Skin of body (tissue), 2 donors: ENCODE measurements around the gene NSRP1. TPM values are rescaled to one million over a fixed set of nuclear protein-coding genes. Genes with fewer than 3 reads are reported as not detected.
"Not testable (repeated sequence)": the region's sequence is repeated elsewhere in the genome, so short reads cannot be mapped to it uniquely, and the experiment has no call there.

ENCODE experiments used
- DNase-seq: peaks from one replicate; lab custom pipeline; 2025; lab: John Stamatoyannopoulos, UW
- total RNA-seq: library from RNA; depleted of rRNA; stranded (reverse); fragments of >200 nt; gene quantifications from one replicate; pipeline ENCODE4 v1.2.3, GENCODE V29; 2014

Gene NSRP1
- total RNA-seq, 1 donor from 2014 or later: 17.0 TPM

DNA sequence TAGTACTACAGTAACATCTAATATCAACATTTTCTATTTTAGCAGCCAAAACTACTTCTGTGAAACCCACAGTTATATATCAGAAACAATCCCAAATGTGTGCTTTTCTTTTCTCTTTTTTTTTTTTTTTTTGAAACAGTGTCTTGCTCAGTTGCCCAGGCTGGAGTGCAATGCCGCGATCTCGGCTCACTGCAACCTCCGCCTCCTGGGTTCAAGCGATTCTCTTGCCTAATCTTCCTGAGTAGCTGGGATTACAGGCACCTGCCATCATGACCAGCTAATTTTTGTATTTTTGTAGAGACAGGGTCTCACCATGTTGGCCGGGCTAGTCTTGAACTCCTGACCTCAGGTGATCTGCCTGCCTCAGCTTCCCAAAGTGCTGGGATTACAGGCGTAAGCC is 2.0 kb downstream of the NSRP1 start:
- DNase-seq: not testable (repeated sequence)

DNA sequence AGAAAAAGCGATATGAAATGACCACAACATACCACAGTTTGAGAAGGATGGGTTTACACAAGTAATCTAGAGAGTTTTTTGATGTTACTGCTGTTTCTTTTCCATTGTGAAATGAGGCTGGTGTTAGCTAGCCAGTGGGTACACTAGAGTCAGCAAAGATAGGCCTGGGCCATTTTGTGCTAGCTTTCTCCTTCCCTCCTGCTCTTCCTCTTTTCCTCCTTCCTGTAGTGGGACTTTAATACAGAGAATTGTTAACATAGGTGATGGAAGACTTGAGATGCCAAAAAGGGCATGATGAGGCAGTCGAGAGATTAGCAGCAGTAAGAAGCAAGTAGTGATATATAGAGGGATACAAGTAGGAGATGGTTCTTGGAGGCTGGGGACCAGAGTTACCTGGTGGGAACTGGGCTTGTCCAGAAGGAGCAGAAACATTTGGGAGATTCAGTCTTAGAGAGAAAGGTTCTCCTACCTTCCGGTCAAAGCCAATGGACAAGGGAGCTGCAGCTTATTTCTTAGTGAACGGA is 7.7 kb downstream of the NSRP1 start:
- DNase-seq: no peak

DNA sequence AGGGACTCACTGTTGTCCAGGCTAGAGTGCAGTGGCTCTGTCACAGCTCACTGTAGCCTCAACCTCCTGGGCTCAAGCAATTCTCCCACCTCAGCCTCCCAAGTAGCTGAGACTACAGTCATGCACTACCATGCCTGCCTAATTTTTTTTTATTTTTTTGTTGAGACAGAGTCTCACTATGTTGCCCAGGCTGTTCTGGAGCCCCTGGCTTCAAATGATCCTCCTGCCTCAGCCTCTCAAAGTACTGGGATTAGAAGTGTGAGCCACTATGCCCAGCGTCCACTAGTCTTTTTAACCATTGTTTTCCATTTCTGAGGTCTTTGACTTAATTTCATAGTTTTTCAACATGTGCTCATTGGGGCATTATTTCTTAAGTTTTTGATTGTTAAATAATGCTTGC is 13.5 kb downstream of the NSRP1 start:
- no peak for DNase-seq

DNA sequence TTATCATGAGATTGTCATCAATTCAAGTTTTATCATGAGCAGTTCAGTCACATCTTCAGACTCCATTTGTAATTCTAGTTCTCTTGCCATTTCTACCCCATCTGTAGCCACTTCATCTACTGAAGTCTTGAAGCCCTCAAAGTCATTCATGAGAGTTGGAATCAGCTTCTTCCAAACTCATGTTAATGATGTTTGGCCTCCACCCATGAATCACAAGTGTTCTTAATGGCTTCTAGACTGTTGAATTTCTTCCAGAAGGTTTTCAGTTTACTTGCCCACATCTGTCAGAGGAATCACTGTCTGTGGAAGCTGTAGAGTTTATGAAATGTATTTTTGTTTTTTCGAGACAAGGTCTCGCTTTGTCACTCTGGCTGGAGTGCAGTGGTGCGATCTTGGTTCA is 16.0 kb downstream of the NSRP1 start:
- peak; percentile 44 for DNase-seq

DNA sequence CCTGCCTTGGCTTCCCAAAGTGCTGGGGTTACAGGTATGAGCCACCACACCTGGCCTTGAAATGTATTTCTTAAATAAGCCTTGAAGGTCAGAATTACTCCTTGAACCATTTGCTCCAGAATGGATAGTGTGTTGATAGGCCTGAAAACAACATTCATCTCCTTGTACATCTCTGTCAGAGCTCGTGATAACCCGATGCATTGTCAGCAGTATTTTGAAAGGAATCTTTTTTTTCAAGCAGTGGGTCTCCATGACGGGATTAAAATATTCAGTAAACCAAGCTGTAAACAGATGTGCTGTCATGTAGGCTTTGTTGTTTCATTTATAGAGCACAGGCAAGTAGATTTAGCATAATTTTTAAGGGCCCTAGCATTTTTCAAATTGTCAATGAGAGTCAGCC is 16.6 kb downstream of the NSRP1 start:
- no peak for DNase-seq

DNA sequence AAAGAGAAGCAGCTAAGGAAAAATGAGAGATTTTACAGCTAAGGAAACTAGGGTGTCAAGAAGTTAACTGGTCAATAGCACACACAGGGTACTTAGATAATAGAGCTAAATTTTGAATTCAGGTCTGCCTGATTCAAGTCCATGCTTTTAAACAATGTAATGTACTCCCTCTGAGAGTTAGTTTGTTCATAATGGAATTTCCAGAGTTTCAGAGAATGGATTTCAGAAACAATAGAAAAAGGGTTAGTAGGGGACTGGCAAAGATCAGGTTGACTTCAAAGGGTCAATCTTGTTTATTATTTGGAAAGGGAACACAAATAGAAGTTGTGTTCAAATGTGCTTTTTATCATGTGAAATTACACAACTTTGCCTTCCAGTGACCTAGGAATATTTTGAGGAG is 17.9 kb downstream of the NSRP1 start:
- DNase-seq: no peak

DNA sequence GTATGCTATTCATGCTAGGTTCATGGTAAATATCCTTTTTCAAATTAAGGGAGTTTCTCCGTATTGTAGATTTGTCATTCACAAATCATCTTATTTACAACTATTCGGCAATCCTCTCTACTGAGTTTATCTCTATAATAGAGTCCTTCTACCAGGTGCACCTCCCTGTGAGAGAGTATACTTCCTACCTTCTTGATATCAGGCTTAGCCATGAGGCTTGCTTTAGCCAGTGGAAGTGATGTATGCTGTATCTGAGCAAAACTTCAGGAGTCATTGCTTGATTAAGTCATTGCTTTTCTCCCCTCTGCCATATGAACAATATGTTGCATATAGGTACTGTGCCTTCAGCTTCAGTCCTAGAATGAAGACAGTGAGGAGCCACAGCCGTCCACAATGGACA is 20.5 kb downstream of the NSRP1 start:
- no peak for DNase-seq

DNA sequence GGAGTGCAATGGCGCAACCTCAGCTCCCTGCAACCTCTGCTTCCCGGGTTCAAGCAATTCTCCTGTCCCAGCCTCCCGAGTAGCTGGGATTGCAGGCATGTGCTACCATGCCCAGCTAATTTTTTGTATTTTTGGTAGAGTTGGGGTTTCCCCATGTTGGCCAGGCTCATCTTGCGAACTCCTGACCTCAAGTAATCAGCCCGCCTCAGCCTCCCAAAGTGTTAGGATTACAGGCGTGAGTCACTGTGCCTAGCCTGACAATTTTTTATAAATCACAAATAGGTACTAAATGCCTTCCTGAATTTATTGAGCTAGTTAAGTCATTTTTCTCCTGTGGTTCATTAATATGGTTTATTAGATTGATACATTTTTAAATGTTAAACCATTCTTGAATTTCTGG is 31.2 kb downstream of the NSRP1 start:
- DNase-seq: not testable (repeated sequence)

DNA sequence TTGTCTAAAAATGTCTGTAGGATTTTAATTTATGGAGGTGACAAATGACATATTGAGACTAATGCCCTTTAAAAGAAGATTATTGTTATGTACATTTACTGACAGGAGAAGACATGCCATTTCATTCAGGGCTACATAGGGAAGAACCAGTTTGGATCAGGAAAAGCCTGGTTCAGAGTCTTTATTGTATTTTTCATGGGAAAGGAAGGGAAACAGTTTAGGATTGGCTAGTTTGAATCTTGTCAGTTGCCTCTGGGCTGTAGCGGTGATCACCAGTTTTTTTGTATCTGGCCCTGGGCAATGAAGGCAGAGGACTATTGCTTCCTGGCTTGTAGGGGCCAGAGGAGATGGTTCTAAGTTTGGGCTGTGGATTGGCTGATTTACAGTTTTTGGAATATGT is 31.8 kb downstream of the NSRP1 start:
- no peak for DNase-seq

DNA sequence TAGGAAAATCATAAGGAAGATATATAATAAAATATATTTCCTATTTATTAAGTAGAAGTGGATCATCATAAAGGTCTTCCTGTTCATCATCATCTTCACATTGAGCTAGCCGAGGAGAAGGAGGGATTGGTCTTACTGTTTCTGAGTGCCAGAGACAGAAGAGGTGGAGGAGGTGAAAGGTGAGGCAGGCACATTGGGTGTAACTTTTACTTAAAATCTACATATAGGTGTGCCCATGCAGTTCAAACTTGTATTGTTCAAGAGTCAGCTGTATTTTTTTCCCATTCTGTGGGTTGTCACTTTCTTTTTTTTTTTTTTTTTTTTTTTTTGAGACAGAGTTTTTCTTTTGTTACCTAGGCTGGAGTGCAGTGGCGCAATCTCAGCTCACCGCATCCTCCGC is 34.9 kb downstream of the NSRP1 start:
- no peak for DNase-seq

DNA sequence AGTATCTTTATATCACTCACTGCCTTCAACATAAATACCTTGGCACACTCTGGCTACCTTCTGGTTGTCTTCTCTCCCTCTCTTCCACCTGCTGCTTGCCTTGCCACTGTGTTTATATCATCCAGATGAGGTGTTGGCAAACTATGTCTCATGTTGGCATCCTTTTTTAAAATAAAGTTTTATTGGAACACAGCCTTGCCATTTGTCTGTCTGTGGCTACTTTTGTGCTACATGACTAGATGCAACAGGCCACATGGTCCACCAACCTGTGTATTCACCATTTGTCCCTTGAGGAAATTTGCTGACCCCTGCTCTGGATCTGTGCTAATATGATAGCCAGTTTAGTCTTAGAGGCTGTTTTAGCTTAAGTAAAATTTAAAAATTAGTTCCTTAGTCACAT is 36.8 kb downstream of the NSRP1 start:
- DNase-seq: no peak

DNA sequence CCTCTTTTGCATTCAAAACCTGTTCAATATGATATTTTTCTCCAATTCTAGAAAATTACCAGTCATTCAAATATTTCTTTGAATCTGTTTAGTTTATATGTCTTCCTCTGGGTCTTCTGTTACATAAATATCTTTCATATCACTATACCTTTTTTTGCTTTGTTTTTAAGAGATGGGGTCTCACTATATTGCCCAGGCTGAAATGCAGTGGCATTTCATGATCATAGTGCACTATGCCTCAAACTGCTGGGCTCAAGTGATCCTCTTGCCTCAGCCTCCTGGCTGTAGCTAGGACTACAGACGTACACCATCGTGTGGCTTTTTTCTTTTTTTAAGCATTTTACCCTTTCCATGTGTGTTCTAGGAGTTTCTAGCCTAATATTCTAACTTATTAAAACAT is 38.8 kb downstream of the NSRP1 start:
- DNase-seq: no peak

DNA sequence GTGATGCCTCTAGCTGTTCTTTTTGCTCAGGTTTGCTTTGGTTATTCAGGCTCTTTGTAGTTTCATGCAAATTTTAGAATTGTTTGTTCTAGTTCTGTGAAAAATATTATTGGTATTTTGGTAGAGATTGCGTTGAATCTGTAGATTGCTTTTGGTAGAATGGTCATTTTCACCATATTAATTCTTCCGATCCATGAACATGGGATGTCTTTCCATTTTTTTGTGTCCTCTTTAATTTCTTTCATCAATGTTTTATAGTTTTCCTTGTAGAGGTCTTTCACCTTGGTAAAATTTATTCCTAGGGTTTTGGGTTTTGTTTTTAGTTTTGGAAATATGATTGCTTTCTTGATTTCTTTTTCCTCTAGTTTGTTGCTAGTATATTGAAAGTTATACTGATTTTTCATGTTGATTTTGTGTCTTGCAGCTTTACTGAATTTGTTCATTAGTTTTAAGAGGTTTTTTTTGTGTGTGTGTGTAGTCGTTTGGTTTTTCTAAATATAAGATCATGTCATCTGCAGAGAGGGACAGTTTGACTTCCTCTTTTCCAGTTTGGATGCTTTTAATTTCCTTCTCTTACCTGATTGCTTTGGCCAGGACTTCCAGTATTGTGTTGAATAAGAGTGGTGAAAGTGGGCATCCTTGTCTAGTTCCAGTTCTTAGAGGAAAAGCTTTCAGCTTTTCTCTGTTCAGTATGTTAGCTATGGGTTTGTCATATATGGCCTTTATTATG is 42.4 kb downstream of the NSRP1 start:
- DNase-seq: no peak

DNA sequence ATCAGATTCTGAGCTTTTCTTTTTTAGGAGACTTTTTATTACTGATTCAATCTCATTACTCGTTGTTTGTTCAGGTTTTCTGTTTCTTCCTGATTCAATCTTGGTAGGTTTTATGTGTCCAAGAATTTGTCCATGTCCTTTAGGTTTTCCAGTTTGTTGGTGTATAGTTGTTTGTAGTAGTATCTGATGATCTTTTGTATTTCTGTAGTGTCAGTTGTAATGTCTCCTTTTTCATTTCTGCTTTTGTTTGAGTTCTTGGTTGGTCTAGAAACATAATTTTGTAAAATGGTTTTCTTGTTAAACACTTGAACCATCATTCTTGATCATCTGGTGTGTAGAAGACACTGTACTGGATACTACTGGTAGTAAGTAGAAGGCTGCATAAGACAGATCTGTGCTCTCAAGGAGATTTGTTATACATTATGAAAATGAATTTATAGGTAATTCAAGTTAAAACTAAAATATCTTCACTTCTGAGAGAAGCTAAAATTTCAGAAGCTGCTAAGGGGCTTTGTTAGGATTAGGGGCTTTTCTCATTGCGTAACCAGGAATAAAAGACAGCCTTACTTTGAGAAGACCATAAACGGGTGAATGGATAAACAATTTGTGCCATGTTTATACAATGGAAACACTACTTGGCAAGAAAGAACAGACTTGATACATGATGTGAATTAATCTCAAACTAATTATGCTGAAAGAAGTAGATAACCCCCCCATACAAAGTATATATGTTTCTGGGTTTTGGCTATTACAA is 44.0 kb downstream of the NSRP1 start:
- no peak for DNase-seq

DNA sequence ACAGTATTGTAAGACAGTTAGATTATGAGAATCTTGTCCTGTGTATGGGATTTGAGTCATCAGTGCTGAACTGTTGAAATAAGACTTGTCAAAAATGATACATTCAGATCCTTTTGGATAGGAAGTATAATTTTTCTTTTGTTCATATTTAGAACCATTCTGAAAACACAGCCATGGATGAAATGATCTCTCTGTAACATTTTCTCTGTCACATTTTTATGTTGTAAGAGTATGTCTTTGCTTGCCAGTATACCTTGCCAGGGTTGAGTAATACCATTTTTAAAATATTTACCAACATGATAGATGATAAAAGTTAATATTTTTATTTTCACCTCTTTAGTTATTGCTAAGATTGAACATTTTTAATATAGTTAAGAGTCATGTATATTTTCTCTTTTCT is 45.0 kb downstream of the NSRP1 start:
- DNase-seq: no peak

DNA sequence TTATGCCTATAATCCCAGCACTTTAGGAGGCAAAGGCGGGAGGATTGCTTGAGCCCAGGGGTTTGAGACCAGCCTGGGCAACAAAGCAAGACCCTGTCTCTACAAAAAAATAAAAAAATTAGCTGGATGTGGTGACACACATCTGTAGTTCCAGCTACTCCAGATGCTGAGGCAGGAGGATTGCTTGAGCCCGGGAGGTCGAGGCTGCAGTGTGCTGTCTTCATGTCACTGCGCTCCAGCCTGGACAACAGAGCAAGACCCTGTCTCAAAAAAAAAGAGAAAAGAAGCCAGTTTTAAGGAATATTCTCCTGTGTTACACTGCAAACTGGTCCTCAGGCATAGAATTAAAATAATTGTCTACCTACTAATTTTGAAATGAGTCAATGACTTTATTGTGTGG is 47.9 kb downstream of the NSRP1 start:
- no peak for DNase-seq

DNA sequence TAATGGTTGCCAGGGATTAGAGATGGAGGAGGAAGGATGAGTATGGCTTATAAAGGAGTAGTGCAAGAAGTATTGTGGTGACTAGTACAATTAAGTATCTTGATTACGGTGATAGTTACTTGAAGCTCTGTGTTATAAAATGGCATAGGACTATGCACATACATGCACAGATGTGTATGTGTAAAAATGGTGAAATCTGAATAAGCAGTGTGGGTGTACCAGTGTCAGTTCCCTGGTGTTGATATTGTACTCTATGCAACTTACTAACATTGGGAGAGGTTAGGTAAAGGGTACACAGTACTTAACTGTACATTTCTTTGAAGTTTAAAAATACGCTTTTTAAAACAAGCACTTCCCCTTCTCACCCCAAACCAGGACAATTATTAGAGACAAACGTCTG is 48.5 kb downstream of the NSRP1 start:
- DNase-seq: no peak

DNA sequence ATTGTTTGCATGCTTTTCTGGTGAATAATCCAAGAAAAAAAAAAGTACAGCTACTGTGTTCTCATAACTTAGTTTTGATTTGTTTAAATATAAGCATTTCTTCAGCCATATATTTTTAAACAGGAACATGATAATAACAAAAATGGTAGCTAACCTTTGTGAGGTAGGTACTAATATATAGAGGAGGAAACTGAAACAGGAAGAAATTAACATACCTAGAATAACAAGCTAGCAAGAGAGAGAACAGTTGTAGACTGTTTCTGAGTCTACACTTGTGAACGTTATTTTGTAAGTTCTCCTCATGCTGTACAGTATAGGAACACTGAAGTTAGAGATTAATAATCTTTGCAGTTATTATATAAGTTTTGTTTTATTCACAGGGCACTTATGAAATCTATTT is 49.3 kb downstream of the NSRP1 start:
- no peak for DNase-seq

DNA sequence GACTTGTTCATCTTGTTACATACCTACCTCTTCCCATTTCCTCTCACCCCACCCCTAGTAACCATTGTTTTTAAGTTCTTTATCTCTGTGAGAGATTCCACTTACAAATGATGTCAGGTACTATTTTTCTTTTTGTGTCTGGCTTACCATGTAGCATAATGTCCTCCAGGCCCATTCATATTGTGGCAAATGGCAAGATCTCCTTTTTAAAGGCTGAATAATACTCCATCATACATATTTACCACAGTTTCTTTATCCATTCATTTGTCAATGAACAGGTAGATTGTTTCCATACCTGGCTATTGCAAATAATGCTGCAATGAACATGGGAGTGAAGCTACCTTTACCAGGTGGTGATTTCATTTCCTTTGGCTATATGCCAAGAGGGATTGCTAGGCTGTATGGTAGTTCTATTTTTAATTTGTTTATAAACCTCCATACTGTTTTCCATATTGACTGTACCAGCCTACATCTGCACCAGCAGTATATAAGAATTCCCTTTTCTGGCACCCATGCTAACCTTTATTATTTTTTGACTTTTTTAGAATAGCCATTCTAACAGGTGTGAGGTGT is 53.9 kb downstream of the NSRP1 start:
- no peak for DNase-seq

DNA sequence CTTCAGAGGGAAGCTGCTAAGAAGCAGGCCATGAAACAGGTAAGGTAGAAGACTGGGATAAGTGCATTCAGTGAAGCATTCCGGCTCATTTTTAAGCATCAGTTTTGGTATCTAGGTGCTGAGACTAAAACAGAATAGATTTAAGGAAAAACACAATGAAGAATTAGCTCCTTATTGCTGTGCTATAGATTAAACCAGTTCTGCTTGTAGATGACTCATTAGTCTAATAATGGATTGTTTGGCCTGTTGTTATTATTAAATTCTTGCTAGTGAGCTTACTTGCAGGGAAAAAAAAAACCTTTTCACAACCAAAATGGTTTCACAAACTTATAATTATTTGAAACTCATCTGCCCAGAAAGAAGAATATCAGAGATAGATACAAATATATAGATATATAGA is 55.9 kb downstream of the NSRP1 start:
- no peak for DNase-seq

DNA sequence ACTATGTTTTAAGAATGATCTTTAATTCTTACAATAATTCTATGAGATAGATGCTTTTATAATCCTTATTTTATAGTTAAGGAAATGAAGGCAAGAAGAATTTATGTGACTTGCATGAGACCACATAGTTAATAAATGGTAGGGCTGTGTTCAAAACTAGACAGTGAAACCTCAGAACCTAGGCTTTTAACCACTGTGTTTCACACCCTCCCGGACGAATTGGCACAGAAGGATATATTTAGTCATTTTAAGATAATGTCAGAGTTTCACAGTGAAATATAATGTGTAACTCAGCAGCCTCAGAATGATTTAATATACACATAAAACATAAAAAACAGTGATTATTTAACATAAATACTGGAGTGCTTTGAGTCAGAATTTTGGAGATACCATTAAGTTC is 57.0 kb downstream of the NSRP1 start:
- no peak for DNase-seq

DNA sequence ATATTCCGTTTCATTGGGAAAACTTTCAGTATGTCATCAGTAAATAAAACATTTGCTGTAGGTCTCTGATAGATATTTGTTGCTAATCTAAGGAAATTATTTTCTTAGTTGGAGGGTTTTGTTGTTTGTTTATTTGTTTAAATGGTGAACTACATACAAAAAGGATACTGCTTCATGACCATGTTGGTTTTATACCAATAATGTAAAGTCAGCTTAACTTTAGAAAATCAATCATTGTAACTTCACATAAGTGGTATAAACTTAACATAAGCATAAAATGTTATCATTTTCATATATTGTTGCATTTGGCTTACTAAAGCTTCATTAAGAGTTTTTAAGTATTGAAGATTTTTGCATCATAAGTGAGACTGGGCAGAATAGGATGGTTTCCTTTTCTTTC is 57.9 kb downstream of the NSRP1 start:
- DNase-seq: no peak

DNA sequence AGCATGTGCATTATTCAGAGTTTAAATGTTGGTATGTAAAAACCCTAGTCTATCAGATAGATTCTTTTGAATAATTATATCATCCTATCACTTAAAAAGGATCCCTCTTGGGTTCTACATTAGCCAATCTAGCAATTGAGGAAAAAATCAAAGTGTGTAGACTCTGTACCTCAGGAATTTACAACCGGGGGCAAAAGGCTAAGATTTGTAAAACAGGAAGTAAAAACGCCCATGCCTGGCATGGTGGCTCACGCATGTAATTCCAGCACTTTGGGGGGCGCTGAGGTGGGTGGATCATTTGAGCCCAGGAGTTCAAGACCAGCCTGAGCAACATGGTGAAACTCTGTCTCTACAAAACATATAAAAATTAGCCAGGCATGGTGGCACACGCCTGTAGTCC is 60.2 kb downstream of the NSRP1 start:
- DNase-seq: no peak
